ENCODE data around the gene ALX3.
"Not testable (repeated sequence)": the region's sequence is repeated elsewhere in the genome, so short reads cannot be mapped to it uniquely, and the experiment has no call there.

Gene ALX3

DNA sequence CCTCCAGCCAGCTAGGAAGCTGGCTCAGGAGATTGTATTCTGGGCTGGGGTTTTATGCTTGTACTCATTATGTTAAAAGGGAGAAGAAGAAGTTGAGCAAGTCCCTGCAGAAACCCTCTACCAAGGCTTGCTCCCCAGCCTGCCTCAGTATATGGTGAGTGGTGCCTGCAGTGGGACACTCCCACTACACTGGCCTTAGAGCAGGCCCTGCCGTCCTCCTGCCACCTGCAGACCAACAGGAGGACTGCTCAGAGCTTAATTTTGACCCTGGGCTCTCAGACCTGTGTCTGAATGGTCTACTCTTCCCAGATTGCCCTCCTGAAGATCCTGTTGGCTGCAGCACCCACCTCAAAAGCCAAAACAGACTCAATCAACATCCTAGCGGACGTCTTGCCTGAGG, 23.0 kb downstream of the ALX3 start:
- DNase-seq (ENCODE audit: low spot score) = no peak

DNA sequence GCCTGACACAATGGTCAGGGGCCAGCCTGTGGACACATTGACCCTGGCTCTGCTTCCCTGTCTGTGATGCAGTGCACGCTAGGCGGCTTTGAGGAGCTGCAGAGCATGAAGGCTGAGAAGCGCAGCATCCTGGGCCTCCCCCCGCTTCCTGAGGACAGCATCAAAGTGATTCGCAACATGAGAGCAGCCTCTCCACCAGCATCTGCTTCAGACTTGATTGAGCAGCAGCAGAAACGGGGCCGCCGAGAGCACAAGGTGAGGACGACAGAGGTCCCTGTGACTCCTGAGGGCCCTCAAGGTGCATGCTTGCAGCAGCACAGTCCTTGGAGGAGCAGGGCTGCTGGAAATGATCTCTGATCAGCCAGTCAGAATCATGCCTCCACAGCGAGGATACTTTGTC, 27.5 kb downstream of the ALX3 start:
- DNase-seq (ENCODE audit: low spot score) = no peak

DNA sequence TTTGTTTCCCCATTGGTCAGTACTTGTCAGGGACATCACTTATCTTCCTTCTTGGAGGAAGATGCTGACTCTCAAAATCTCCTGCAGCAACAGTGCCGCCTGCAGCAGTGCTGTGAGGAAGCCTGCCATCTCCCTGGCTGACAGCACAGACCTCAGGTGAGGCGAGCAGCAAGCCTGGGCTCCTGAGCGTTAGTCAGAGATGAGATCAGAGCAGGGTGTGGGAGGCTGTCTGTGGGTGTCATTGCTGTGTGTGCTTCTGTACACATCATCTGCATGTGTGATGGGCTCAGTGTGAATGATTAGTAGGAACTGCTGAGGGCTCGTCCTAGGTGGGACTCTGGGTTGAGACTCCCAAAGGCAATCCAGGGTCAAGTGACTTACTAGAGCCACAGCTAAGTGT, 29.9 kb downstream of the ALX3 start:
- no peak for DNase-seq (ENCODE audit: low spot score)

GRCh38 chr1:110039641-110040040, 30.8 kb downstream of the ALX3 start:
- no peak for DNase-seq (ENCODE audit: low spot score)

DNA sequence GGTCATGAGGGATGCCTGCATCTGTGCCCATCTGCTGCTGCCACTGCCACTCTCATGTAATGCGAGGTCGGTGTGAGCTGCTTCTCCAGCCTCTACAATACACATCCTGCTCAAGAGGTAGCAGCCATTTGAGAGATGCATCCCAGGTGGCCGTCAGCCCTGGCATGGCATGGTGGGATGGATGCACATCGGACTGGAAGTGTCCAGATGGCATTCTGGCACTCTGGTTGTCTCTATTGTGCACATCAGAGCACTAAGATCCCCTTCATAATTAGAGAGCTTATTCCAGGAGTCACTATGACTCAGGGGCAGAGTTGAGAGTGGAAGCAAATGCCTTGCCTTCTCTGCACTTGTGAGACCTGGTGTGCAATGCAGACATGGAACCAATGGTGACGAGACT, 32.2 kb downstream of the ALX3 start:
- DNase-seq (ENCODE audit: low spot score) = no peak

DNA sequence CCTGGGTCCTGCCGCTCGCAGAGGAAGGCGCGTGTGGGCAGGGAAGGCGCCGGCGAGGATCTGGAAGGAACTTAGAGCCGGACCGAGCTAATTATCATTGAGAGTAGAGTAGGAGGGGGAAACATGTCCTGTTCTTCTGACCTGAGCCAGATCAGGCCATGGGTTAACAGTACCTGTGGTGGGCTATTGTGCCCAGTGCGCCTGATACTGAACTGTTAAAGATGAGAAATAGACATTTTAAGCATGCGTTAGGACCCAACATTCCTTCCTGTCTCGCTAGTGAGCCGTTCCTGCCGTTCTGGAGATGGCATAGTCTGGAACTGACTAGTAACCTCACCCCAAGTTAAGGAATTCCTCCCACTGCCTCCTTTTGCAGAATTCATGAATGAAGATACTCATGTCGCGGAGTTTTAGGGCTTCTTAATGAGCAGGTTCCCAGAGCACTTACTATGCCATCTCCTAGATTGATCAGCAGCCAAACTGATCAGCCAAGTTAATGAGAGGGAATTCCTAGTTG, 35.2 kb downstream of the ALX3 start:
- DNase-seq (ENCODE audit: low spot score) = no peak

DNA sequence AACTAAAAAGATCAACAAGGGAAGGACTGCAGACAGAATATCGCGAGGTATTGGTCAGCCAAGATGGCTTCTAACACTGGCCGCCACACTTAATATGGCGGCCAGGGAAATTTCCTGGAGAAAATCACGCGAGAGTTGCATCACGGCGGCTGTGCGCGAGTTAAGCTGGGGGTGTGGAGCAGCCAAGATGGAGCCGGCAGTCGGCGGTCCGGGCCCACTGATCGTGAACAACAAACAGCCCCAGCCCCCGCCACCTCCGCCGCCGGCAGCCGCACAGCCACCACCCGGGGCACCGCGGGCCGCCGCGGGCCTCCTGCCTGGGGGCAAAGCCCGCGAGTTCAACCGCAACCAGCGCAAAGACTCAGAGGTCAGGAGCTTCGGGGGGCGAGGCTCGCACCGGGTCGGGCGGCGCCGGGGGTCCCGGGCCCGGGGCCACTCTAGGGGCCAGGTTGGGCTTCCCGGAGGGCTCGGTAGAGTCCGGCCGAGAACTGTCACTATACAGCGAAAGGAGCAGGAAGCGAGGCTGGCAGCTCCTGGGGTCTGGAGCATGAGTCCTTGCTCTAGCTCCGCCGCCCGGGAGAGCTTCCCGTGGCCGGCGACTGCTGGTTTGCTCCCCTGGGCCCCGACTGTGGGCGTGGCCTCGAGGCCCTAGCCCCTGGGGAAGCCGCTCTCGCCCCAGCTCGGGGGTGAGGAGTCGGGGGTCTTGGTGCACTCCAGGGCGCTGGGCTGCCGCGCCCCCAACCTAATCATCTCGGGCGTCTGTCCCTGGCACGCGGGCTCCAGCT, 35.8 kb downstream of the ALX3 start, which contains the start of gene STRIP1:
Gene STRIP1 (plus strand): TSS at position 174 of the 785 bp plus-strand sequence. CDS start 14 bp downstream, at position 188.
- peak; percentile 97 for DNase-seq (ENCODE audit: low spot score)

DNA sequence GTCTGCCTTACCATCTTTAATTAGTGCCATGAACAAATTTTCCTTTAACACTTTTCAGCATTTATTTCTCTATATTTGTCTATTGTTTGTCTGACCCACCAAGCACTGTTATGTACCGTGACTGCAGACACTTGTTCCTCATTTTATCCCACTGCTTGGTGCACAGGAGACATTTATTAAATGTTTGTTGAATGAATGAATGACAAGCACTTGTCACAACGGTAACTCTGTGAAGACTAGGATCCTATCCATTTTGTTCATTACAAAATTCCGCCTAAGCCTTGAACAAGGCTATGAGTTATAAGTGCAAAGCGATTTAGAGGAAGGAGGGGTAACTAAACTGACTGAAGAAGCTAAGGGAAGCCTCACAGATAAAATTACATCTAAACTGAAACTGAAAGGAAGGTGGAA, 36.4 kb downstream of the ALX3 start:
- no peak for DNase-seq (ENCODE audit: low spot score)

DNA sequence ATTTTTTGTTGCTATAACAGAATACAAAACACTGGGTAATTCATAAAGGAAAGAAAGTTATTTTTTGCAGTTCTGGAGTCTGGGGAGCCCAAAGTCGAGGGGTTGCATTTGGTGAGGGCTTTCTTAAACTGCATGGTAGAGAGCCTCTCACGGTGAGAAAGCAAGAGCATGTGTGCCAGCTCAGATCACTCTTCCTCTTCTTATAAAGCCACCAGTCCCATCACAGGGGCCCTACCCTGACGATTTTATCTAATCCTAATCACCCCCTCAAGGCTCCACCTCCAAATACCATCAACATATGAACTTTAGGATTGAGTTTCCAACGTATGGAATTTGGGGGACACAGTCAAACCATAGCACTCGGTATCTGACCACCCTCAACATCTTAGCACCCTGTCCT, 37.1 kb downstream of the ALX3 start:
- DNase-seq (ENCODE audit: low spot score) = no peak

DNA sequence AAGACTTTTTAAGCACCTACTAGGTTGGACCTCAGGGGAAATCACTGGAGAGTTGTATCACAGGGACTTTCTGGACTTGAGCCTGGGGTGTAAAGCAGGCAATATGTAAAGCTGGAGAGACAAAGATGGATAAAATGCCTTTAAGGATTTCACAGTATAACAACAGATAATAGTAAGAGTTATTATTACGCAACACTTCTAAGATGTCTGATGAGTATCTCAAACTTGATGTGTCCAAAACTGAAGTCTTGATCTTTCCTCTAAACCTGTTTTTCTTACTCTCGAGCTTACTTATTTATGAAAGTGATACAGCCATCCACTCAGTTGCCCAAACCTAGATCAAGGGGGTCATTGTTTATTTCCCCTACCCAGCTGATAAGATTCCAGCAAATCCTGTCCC, 38.1 kb downstream of the ALX3 start:
- DNase-seq (ENCODE audit: low spot score) = no peak

DNA sequence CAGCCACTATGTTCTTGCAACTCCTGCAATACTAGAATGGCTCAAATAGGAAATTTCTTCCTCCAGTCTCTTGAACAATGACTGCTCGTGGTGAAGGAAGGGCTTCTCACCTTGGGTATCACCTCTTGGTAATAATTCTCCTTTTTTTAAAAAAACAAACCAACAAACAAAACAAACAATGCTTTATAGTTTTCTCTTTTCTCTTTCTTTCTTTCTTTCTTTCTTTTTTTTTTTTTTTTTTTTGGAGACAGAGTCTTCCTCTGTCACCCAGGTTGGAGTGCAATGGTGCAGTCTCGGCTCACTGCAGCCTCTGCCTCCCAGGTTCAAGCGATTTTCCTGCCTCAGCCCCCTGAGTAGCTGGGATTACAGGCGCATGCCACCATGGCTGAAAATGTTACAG, 39.8 kb downstream of the ALX3 start:
- not testable (repeated sequence) for DNase-seq (ENCODE audit: low spot score)

DNA sequence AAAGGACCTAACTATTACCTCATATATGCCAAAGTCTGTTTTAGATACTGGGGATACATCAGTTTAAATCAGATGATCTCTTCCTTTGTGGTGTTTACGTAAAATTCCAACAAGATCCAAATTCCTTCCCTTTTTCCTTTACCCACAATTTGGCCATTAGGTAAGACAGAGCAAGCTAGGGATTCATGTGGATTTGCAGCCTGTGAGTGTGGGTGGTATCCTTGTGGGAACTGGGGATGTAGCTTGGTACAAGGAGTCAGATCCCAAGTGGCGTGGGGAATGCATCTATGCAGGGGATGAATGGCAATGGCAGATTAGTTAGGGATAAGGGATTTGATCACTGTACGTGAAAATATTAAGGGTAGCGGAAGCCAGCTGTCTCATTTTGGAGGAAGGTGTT, 45.9 kb downstream of the ALX3 start:
- no peak for DNase-seq (ENCODE audit: low spot score)

DNA sequence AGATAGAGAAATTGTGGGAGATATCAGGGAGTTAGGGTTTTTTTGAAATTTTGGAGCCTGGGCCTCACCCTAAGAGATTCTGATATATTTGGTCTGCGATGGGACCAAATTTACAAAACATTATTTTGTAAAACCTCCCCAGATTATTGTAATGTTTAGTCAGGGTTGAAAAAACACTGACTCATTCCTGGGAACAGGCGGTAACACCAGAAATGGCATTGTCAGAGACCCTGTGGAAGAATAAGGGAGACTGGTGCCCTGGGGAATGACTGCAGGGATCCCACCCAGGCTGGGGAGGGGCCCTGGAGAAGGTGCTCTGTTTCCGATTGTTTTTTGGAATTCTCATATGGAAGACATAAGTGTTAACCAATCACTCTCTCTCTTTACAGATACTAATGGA, 49.2 kb downstream of the ALX3 start:
- no peak for DNase-seq (ENCODE audit: low spot score)

DNA sequence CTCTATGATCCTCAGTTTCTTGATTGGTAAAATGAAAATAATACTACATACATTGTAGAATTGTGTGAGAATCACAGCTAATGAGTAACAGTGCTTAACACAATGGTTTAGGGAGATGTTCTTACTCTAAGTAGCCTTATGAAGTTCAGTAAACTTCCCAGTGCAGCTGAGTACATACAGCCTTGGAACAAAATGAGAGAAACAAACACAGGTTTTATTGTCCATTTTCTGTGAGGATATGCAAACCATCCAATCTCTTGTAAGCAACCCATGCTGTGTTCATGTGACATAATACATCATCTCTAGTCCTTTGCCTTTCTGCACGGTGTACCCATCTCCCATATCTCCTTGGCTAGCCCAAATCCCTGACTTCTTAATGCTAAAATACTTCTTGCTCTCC, 50.7 kb downstream of the ALX3 start:
- no peak for DNase-seq (ENCODE audit: low spot score)

GRCh38 chr1:110018396-110018795, 52.1 kb downstream of the ALX3 start:
- DNase-seq (ENCODE audit: low spot score) = no peak

DNA sequence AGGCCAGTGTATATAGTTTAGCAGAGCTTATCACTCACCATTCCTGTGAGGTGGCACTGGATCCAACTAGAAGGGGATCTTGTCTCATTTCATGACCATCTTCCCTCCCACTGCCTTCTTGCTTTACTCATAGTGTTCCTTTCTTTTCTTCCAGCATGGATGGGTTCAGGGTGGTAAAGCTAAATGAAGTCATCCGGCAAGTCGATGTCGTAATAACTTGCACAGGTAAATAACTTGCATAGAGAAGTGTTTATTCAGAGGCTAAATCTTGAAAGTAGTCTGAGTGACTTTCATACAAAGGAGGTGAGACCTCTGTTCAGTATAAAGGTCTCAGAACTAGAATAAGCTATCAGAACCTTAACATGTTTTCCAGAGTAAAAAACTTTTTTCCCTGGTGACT, 52.7 kb downstream of the ALX3 start:
- DNase-seq (ENCODE audit: low spot score) = no peak

DNA sequence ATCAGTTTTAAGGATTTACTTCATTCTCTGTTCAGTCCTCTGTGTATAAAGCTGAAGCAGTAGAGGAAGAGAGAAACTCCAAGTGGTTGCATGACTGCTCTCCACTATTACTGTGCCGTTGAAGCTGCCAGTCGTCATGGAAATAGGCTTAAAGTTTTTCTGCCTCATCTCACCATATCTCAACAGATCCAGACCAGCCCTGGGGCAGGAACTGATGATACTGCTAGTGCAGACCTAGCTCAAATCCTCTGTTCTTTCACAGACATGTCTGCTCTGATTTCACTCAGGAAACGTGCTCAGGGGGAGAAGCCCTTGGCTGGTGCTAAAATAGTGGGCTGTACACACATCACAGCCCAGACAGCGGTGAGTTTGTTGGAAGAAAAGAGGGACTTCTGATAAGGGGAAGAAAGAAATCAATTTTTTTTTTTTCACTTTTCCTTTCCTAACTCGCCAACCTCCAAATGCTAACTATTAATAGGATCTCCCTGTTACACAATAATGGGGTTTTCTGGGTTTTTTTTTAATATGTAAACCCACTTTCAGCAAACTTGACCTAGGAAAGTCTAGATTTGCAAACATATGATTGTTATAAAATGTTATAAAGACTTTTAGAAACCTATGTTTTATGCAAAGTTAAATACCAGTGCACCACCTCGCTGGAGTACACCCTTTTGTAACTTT, 58.2 kb downstream of the ALX3 start:
- no peak for DNase-seq (ENCODE audit: low spot score)

DNA sequence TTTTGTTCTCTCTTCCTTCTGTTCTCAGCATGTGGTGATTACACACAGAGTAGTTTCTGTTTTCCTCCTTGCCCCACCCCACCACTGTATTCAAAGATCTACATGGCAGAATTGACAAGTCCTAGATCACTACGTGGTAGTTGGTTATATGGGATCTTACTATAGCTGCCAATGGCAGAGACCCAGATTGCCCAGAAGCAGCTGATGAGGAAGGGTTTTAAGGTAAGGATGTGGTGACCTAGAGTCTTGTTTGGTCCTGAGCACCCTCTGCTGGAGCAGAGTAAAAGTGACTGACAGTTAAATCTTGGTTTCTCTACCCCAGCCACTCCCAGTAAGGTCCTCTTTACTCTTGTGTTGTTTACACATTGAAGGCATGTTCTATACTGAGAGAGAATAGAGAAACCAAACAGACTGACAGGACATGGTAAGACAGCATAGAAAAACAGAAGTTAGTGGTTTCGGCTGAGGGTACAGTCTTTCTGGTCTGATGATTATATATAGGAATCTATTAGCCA, 58.9 kb downstream of the ALX3 start:
- DNase-seq (ENCODE audit: low spot score) = peak; percentile 36
